HEK293 (cell line): ENCODE results near the gene IRX5.

Source experiments
- CTCF ChIA-PET: fragments of 350-600 bp; formaldehyde crosslinking; extraction: SDS; loops from one replicate; lab custom pipeline; 2021; ENCODE audit warnings: antibody characterized with exemption; lab: Yijun Ruan, JAX
- POLR2A ChIA-PET: fragments of 300-600 bp; formaldehyde crosslinking; extraction: SDS; loops from one replicate; lab custom pipeline; 2020; ENCODE audit warnings: antibody characterized with exemption, inconsistent platforms; lab: Yijun Ruan, JAX
- H3K27ac ChIP-seq: fragments of 200-500 bp; sonication (Bioruptor generic); 2 replicates; pipeline ENCODE4 v1.5.1; 2014; ENCODE audit warnings: low read depth, low read length, control low read depth, inconsistent platforms; ENCODE audit errors: extremely low read depth
- H3K36me3 ChIP-seq, 2 experiments: fragments of 200-500 bp in 1 of 2; sonication (Bioruptor generic) in 1 of 2; 1 replicate in 1 of 2; 2 replicates in 1 of 2; pipeline ENCODE4 v1.5.1; 2014 to 2017; ENCODE audit warnings: inconsistent platforms in 2 of 2, low read length in 2 of 2; ENCODE audit not compliant: control insufficient read depth in 2 of 2, insufficient read depth in 1 of 2
- H3K4me1 ChIP-seq: fragments of 200-500 bp; sonication (Bioruptor generic); 2 replicates; pipeline ENCODE4 v1.5.1; 2014; ENCODE audit warnings: mild to moderate bottlenecking, low read length, inconsistent platforms; ENCODE audit not compliant: control insufficient read depth, insufficient read depth
- H3K4me3 ChIP-seq: 2 replicates; pipeline ENCODE4 v1.5.1; 2011; ENCODE audit warnings: low read depth, mild to moderate bottlenecking, control low read depth, low read length, moderate library complexity
- H3K9me3 ChIP-seq: fragments of 200-500 bp; sonication (Bioruptor generic); 2 replicates; pipeline ENCODE4 v1.5.1; 2014; ENCODE audit warnings: low read depth, low read length, inconsistent platforms; ENCODE audit not compliant: control insufficient read depth, insufficient read depth
- GFI1B ChIP-seq: fragments of 450-650 bp; formaldehyde crosslinking; IDR thresholded peaks from 2 replicates; pipeline ENCODE4 v1.5.1; 2016; ENCODE audit warnings: missing biosample characterization, missing genetic modification characterization
- SETDB1 ChIP-seq: IDR thresholded peaks from one replicate; pipeline ENCODE4 v1.6.1; 2017; ENCODE audit warnings: mild to moderate bottlenecking, low read length, moderate library complexity, mixed read lengths; ENCODE audit not compliant: insufficient read length
- ZBTB21 ChIP-seq: fragments of 450-650 bp; formaldehyde crosslinking; IDR thresholded peaks from 2 replicates; pipeline ENCODE4 v1.5.1; 2017; ENCODE audit warnings: missing biosample characterization, missing genetic modification characterization
- ZFP41 ChIP-seq: fragments of 450-650 bp; formaldehyde crosslinking; IDR thresholded peaks from 2 replicates; pipeline ENCODE4 v1.5.1; 2016; ENCODE audit warnings: missing biosample characterization, missing genetic modification characterization, borderline replicate concordance
- ZNF121 ChIP-seq: fragments of 450-650 bp; formaldehyde crosslinking; IDR thresholded peaks from 2 replicates; pipeline ENCODE4 v1.5.1; 2016; ENCODE audit warnings: missing biosample characterization, missing genetic modification characterization
- ZNF16 ChIP-seq: fragments of 450-650 bp; formaldehyde crosslinking; IDR thresholded peaks from 2 replicates; pipeline ENCODE4 v1.5.1; 2016; ENCODE audit warnings: low read depth, missing biosample characterization, missing genetic modification characterization
- ZNF266 ChIP-seq: fragments of 450-650 bp; formaldehyde crosslinking; IDR thresholded peaks from 2 replicates; pipeline ENCODE4 v1.5.1; 2016; ENCODE audit warnings: missing biosample characterization, missing genetic modification characterization, low read depth
- ZNF311 ChIP-seq: fragments of 450-650 bp; formaldehyde crosslinking; IDR thresholded peaks from 2 replicates; pipeline ENCODE4 v1.5.1; 2017; ENCODE audit warnings: missing biosample characterization, missing genetic modification characterization, borderline replicate concordance
- ZNF391 ChIP-seq: fragments of 450-650 bp; formaldehyde crosslinking; IDR thresholded peaks from 2 replicates; pipeline ENCODE4 v1.5.1; 2016; ENCODE audit warnings: low read depth, missing biosample characterization, missing genetic modification characterization, borderline replicate concordance
- ZNF394 ChIP-seq: fragments of 450-650 bp; formaldehyde crosslinking; IDR thresholded peaks from 2 replicates; pipeline ENCODE4 v1.5.1; 2016; ENCODE audit warnings: missing biosample characterization, missing genetic modification characterization, mild to moderate bottlenecking, moderate library complexity, borderline replicate concordance
- ZNF555 ChIP-seq: fragments of 450-650 bp; formaldehyde crosslinking; conservative IDR thresholded peaks from 2 replicates; pipeline ENCODE4 v1.5.1; 2017; ENCODE audit warnings: missing biosample characterization, mild to moderate bottlenecking, missing genetic modification characterization, inconsistent platforms
- ZNF777 ChIP-seq: fragments of 450-650 bp; formaldehyde crosslinking; IDR thresholded peaks from 2 replicates; pipeline ENCODE4 v1.5.1; 2017; ENCODE audit warnings: missing biosample characterization, missing genetic modification characterization, borderline replicate concordance
- ZNF830 ChIP-seq: fragments of 450-650 bp; IDR thresholded peaks from 2 replicates; pipeline ENCODE4 v1.5.0; 2018; ENCODE audit warnings: missing biosample characterization, missing genetic modification characterization, low read depth, mild to moderate bottlenecking, moderate library complexity
- ZNF843 ChIP-seq: fragments of 450-650 bp; formaldehyde crosslinking; IDR thresholded peaks from 2 replicates; pipeline ENCODE4 v1.5.1; 2016; ENCODE audit warnings: missing biosample characterization, missing genetic modification characterization
- ZXDB ChIP-seq: fragments of 450-650 bp; formaldehyde crosslinking; IDR thresholded peaks from 2 replicates; pipeline ENCODE4 v1.5.1; 2016; ENCODE audit warnings: missing biosample characterization, missing genetic modification characterization
- TF ChIP-seq, protein P1 (sequence below): fragments of 450-650 bp; formaldehyde crosslinking; optimal IDR thresholded peaks from 2 replicates; pipeline ENCODE3; 2016; ENCODE audit warnings: missing biosample characterization, mild to moderate bottlenecking, missing genetic modification characterization
- TF ChIP-seq, protein P2 (sequence below): fragments of 450-650 bp; IDR thresholded peaks from 2 replicates; pipeline ENCODE4 v1.5.1; 2018; ENCODE audit warnings: missing biosample characterization, missing genetic modification characterization
- TF ChIP-seq, protein P3 (sequence below): fragments of 450-650 bp; formaldehyde crosslinking; IDR thresholded peaks from 2 replicates; pipeline ENCODE4 v1.5.1; 2016; ENCODE audit warnings: missing biosample characterization, missing genetic modification characterization
- TF ChIP-seq, protein P4 (sequence below): fragments of 450-650 bp; formaldehyde crosslinking; IDR thresholded peaks from 2 replicates; pipeline ENCODE4 v1.5.1; 2016; ENCODE audit warnings: missing biosample characterization, missing genetic modification characterization
- TF ChIP-seq, protein P5 (sequence below): fragments of 450-650 bp; formaldehyde crosslinking; IDR thresholded peaks from 2 replicates; pipeline ENCODE4 v1.5.1; 2016; ENCODE audit warnings: missing biosample characterization, missing genetic modification characterization
- TF ChIP-seq, protein P6 (sequence below): fragments of 450-650 bp; formaldehyde crosslinking; IDR thresholded peaks from 2 replicates; pipeline ENCODE4 v1.5.1; 2016; ENCODE audit warnings: missing biosample characterization, missing genetic modification characterization

The IRX5 gene

DNA sequence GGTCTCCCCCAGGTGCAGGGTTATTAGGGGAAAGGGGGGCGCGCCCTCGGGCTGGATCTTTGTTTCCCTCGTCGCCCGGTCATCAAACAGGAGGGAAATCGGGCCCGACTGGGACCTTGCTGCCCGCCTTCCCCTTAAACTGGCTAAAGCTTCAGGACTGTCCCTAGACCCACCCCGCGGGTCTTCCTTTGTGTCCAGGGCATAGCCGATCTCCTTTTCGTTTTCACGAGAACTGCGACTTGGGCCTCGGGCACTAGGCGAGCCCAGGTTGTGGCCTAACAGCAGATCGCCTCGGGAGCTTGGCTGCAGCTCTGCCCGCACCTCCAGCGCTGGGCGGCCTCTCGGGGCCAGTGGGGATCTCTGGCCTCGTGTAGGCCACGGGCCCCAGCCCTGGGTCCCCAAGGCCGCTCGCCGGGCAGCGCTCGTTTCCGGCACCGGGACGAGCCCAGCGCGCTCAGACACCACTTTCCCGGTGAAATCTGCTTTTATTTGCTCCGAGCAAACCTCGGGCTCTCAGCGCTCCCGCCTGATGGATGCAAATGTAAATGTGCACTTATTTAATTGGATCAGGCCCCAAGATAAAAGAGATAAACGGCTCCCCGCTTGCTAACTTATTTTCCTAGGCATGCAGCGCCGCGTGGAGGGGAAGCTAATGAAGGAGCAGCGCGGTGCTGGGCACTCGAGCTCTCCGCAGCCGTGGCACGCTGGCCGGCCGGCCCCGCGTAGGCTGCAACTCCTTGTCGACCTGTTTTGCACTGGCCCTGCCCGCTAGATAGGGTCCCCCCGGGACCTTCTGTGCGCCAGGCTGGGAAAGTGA is 7.8 kb downstream of the IRX5 start:
- peaks cover 0 to 20% of the 10 kb centered on the region in 2 experiments; a peak in 1 of 3 replicates for H3K36me3 ChIP-seq
- no peaks in the 10 kb centered on the region for H3K9me3 ChIP-seq
- no peak overlapping the region for H3K27ac ChIP-seq
- H3K4me1 ChIP-seq, result no peaks in the 10 kb centered on the region
- ChIA-PET CTCF (interaction anchor here (0.5 to 1.4 kb wide), 3 partner anchors 17 to 1167 kb away, joined by 3 to 4 read pairs (median 4); no protein-coding TSS in a partner anchor), POLR2A (interaction anchor here (0.6 kb wide), 1 partner anchor 890 kb away, joined by 5 read pairs; no protein-coding TSS in a partner anchor)
- no peak overlapping the region for H3K4me3 ChIP-seq
- TF ChIP-seq ZNF266 (tag by site-specific recombination), result no peak
- TF ChIP-seq ZNF843 (tag by site-specific recombination), result no peak
- TF ChIP-seq, protein P1, sequence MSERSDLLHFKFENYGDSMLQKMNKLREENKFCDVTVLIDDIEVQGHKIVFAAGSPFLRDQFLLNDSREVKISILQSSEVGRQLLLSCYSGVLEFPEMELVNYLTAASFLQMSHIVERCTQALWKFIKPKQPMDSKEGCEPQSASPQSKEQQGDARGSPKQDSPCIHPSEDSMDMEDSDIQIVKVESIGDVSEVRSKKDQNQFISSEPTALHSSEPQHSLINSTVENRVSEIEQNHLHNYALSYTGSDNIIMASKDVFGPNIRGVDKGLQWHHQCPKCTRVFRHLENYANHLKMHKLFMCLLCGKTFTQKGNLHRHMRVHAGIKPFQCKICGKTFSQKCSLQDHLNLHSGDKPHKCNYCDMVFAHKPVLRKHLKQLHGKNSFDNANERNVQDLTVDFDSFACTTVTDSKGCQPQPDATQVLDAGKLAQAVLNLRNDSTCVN (tag by site-specific recombination), result no peak
- TF ChIP-seq, protein P2, sequence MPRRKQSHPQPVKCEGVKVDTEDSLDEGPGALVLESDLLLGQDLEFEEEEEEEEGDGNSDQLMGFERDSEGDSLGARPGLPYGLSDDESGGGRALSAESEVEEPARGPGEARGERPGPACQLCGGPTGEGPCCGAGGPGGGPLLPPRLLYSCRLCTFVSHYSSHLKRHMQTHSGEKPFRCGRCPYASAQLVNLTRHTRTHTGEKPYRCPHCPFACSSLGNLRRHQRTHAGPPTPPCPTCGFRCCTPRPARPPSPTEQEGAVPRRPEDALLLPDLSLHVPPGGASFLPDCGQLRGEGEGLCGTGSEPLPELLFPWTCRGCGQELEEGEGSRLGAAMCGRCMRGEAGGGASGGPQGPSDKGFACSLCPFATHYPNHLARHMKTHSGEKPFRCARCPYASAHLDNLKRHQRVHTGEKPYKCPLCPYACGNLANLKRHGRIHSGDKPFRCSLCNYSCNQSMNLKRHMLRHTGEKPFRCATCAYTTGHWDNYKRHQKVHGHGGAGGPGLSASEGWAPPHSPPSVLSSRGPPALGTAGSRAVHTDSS (tag by site-specific recombination), result no peak
- TF ChIP-seq SETDB1, result no peak
- TF ChIP-seq ZNF830 (tag by site-specific recombination), result no peak
- no peak for TF ChIP-seq ZNF391 (tag by site-specific recombination)

DNA sequence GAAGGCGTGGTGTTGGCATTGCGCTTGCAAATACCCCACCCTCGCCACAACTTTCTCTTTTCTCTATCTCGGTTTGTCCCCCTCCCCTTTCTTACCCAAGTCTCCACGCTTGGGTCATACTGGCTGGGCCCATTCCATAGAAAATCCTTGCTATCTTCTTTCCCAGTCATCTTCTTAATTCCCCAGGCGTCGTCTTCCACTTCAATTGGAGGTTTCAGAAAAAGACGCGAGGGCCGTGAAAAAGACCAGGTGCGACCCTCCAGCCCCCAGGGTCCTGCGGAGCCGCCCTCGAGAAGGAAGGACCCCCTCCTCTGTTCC is 8.3 kb downstream of the IRX5 start:
- ChIA-PET CTCF (interaction anchor here (0.5 to 1.4 kb wide), 2 partner anchors 17 to 18 kb away, joined by 4 read pairs; no protein-coding TSS in a partner anchor), POLR2A (interaction anchor here (0.6 kb wide), 1 partner anchor 891 kb away, joined by 5 read pairs; no protein-coding TSS in a partner anchor)
- Histone ChIP-seq H3K27ac (no peak overlapping the region), H3K4me3 (no peak overlapping the region), H3K36me3 (peaks cover 0 to 15% of the 10 kb centered on the region in 2 experiments; a peak in 1 of 3 replicates), H3K4me1 (no peaks in the 10 kb centered on the region), H3K9me3 (no peaks in the 10 kb centered on the region)
- TF ChIP-seq SETDB1 (no peak), ZBTB21 (no peak), ZNF555 (tag by site-specific recombination) (no peak), ZNF311 (tag by site-specific recombination) (no peak), ZNF16 (tag by site-specific recombination) (no peak), ZNF394 (tag by site-specific recombination) (no peak), ZFP41 (tag by site-specific recombination) (no peak), ZNF121 (tag by site-specific recombination) (no peak), ZNF777 (tag by site-specific recombination) (no peak), GFI1B (tag by site-specific recombination) (no peak), ZXDB (no peak)
- TF ChIP-seq, protein P3, sequence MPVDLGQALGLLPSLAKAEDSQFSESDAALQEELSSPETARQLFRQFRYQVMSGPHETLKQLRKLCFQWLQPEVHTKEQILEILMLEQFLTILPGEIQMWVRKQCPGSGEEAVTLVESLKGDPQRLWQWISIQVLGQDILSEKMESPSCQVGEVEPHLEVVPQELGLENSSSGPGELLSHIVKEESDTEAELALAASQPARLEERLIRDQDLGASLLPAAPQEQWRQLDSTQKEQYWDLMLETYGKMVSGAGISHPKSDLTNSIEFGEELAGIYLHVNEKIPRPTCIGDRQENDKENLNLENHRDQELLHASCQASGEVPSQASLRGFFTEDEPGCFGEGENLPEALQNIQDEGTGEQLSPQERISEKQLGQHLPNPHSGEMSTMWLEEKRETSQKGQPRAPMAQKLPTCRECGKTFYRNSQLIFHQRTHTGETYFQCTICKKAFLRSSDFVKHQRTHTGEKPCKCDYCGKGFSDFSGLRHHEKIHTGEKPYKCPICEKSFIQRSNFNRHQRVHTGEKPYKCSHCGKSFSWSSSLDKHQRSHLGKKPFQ, result no peak
- TF ChIP-seq, protein P4, sequence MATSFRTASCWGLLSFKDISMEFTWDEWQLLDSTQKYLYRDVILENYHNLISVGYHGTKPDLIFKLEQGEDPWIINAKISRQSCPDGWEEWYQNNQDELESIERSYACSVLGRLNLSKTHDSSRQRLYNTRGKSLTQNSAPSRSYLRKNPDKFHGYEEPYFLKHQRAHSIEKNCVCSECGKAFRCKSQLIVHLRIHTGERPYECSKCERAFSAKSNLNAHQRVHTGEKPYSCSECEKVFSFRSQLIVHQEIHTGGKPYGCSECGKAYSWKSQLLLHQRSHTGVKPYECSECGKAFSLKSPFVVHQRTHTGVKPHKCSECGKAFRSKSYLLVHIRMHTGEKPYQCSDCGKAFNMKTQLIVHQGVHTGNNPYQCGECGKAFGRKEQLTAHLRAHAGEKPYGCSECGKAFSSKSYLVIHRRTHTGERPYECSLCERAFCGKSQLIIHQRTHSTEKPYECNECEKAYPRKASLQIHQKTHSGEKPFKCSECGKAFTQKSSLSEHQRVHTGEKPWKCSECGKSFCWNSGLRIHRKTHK, result no peak
- TF ChIP-seq, protein P5, sequence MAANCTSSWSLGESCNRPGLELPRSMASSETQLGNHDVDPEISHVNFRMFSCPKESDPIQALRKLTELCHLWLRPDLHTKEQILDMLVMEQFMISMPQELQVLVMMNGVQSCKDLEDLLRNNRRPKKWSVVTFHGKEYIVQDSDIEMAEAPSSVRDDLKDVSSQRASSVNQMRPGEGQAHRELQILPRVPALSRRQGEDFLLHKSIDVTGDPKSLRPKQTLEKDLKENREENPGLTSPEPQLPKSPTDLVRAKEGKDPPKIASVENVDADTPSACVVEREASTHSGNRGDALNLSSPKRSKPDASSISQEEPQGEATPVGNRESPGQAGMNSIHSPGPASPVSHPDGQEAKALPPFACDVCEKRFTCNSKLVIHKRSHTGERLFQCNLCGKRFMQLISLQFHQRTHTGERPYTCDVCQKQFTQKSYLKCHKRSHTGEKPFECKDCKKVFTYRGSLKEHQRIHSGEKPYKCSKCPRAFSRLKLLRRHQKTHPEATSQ (tag by site-specific recombination), result no peak
- TF ChIP-seq, protein P6, sequence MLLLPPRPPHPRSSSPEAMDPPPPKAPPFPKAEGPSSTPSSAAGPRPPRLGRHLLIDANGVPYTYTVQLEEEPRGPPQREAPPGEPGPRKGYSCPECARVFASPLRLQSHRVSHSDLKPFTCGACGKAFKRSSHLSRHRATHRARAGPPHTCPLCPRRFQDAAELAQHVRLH (tag by site-specific recombination), result no peak
